HepG2 (cell line): ENCODE measurements around the gene DLG4. TPM values are rescaled to one million over a fixed set of nuclear protein-coding genes. Genes with fewer than 3 reads are reported as not detected.

Experiments used
- CCDC6 ChIP-seq: sonication (generic); formaldehyde crosslinking; IDR thresholded peaks from 2 replicates; pipeline ENCODE4 v1.8.1; 2022; ENCODE audit warnings: mild to moderate bottlenecking, missing genetic modification reagents, moderate library complexity
- GABPB1 ChIP-seq: IDR thresholded peaks from 2 replicates; pipeline ENCODE4 v1.6.1; 2016; ENCODE audit warnings: mild to moderate bottlenecking, missing genetic modification reagents, moderate library complexity, missing compliant biosample characterization
- HOXA5 ChIP-seq: sonication (generic); formaldehyde crosslinking; IDR thresholded peaks from 2 replicates; pipeline ENCODE4 v1.4.0; 2020; ENCODE audit warnings: missing genetic modification reagents
- ISL2 ChIP-seq: sonication (generic); formaldehyde crosslinking; IDR thresholded peaks from 2 replicates; pipeline ENCODE4 v1.5.0; 2020; ENCODE audit warnings: missing genetic modification reagents
- KDM2A ChIP-seq: sonication (generic); formaldehyde crosslinking; IDR thresholded peaks from 2 replicates; pipeline ENCODE4 v1.4.0; 2020; ENCODE audit warnings: low read depth, missing genetic modification reagents, borderline replicate concordance
- KLF12 ChIP-seq: sonication (generic); formaldehyde crosslinking; IDR thresholded peaks from 2 replicates; pipeline ENCODE4 v1.4.0; 2020; ENCODE audit warnings: missing genetic modification reagents, borderline replicate concordance
- MED1 ChIP-seq: sonication (generic); formaldehyde crosslinking; IDR thresholded peaks from 2 replicates; pipeline ENCODE4 v1.4.0; 2020; ENCODE audit warnings: missing genetic modification reagents
- MED13 ChIP-seq: sonication (generic); formaldehyde crosslinking; IDR thresholded peaks from 2 replicates; pipeline ENCODE4 v1.5.0; 2020; ENCODE audit warnings: missing genetic modification reagents
- NR1H2 ChIP-seq: sonication (generic); formaldehyde crosslinking; IDR thresholded peaks from 2 replicates; pipeline ENCODE4 v1.8.1; 2022; ENCODE audit warnings: low read depth, missing genetic modification reagents, borderline replicate concordance
- PAXIP1 ChIP-seq: sonication (generic); formaldehyde crosslinking; conservative IDR thresholded peaks from 2 replicates; pipeline ENCODE4 v1.4.0; 2020; ENCODE audit warnings: mild to moderate bottlenecking, missing genetic modification reagents, moderate library complexity
- SATB2 ChIP-seq: sonication (generic); formaldehyde crosslinking; IDR thresholded peaks from 2 replicates; pipeline ENCODE4 v1.5.0; 2020; ENCODE audit warnings: missing genetic modification reagents
- SIN3B ChIP-seq: fragments of 150-350 bp; IDR thresholded peaks from 2 replicates; pipeline ENCODE4 v1.6.1; 2014; ENCODE audit warnings: low read length
- TSC22D2 ChIP-seq: sonication (generic); formaldehyde crosslinking; IDR thresholded peaks from 2 replicates; pipeline ENCODE4 v1.5.1; 2020; ENCODE audit warnings: missing genetic modification reagents, mild to moderate bottlenecking, borderline replicate concordance
- ZBED4 ChIP-seq: sonication (generic); formaldehyde crosslinking; IDR thresholded peaks from 2 replicates; pipeline ENCODE4 v1.4.0; 2020; ENCODE audit warnings: missing genetic modification reagents, borderline replicate concordance
- ZNF18 ChIP-seq: sonication (generic); formaldehyde crosslinking; IDR thresholded peaks from 2 replicates; pipeline ENCODE4 v1.8.0; 2022; ENCODE audit warnings: mild to moderate bottlenecking, missing genetic modification reagents; ENCODE audit not compliant: insufficient replicate concordance
- ZNF264 ChIP-seq: sonication (generic); formaldehyde crosslinking; IDR thresholded peaks from 2 replicates; pipeline ENCODE4 v1.4.0; 2020; ENCODE audit warnings: missing genetic modification reagents
- ZNF382 ChIP-seq: sonication (generic); formaldehyde crosslinking; IDR thresholded peaks from 2 replicates; pipeline ENCODE4 v1.5.0; 2020; ENCODE audit warnings: missing genetic modification reagents, mild to moderate bottlenecking, borderline replicate concordance
- ZNF614 ChIP-seq: IDR thresholded peaks from 2 replicates; pipeline ENCODE4 v1.6.1; 2018; ENCODE audit warnings: missing biosample characterization, missing genetic modification reagents, inconsistent platforms, borderline replicate concordance
- ZNF780A ChIP-seq: sonication (generic); formaldehyde crosslinking; IDR thresholded peaks from 2 replicates; pipeline ENCODE4 v1.8.0; 2022; ENCODE audit warnings: mild to moderate bottlenecking, missing genetic modification reagents, moderate library complexity
- polyA plus RNA-seq, 8 experiments: library from polyadenylated mRNA; depleted of rRNA in 3 of 8; stranded (reverse) in 7 of 8; unstranded in 1 of 8; fragments of >200 nt; fragmentation: Illumina TruSeq in 4 of 8; extraction: Trizol in 4 of 8; gene quantifications; 2 replicates each; pipeline versions ENCODE4 v1.2.1 to v1.2.3, GENCODE V29; 2011 to 2016; ENCODE audit warnings: low read depth in 4 of 8, missing spikeins in 1 of 8, mixed read lengths in 1 of 8; ENCODE audit not compliant: insufficient read depth in 1 of 8
- total RNA-seq, 5 experiments: library from RNA; depleted of rRNA; stranded (reverse); fragments of >200 nt; fragmentation: Illumina TruSeq; extraction: Trizol; gene quantifications; 2 replicates each; pipeline ENCODE4 v1.2.3, GENCODE V29; 2016; ENCODE audit warnings: low read depth in 1 of 5

Gene DLG4
- total and polyA plus RNA-seq, 2 of the 13 experiments (the other 11 are each of a cell fraction or from before 2014, with no cell fraction given) = 0.71 to 4.3 TPM

GRCh38 chr17:7179317-7180254 lies 40.0 kb downstream of the DLG4 start, which contains the start of gene ASGR1 (continued):
- TF ChIP-seq PAXIP1 (peak; percentile 97), HOXA5 (CRISPR knock-in tag) (peak; percentile 54; the same call in 1 of the 2 replicates), ISL2 (CRISPR knock-in tag) (peak; percentile 67), ZNF18 (CRISPR knock-in tag) (peak; percentile 49), GABPB1 (peak; percentile 78), MED13 (CRISPR knock-in tag) (0 out of 2 replicates have a peak, but pooled peaks have one; percentile 47), TSC22D2 (0 out of 2 replicates have a peak, but pooled peaks have one; percentile 72), MED1 (peak; percentile 94), NR1H2 (CRISPR knock-in tag) (no peak), SATB2 (CRISPR knock-in tag) (no peak; the same call in 1 of the 2 replicates), CCDC6 (CRISPR knock-in tag) (peak; percentile 51; the same call in 1 of the 2 replicates), ZNF264 (peak; percentile 49; the same call in 1 of the 2 replicates), SIN3B (no peak), KDM2A (CRISPR knock-in tag) (peak; percentile 54), KLF12 (CRISPR knock-in tag) (0 out of 2 replicates have a peak, but pooled peaks have one; percentile 56), ZNF382 (CRISPR knock-in tag) (no peak), ZNF780A (CRISPR knock-in tag) (0 out of 2 replicates have a peak, but pooled peaks have one; percentile 17), ZBED4 (CRISPR knock-in tag) (peak; percentile 79; the same call in 1 of the 2 replicates), ZNF614 (peak; percentile 67; the same call in 1 of the 2 replicates)
